DMS153 (cell line): ENCODE results near the gene MCRIP1.
"Not testable (repeated sequence)": the region's sequence is repeated elsewhere in the genome, so short reads cannot be mapped to it uniquely, and the experiment has no call there.

Experiments
- DNase-seq: peaks from one replicate; lab custom pipeline; 2025; lab: John Stamatoyannopoulos, UW

MCRIP1 gene

DNA sequence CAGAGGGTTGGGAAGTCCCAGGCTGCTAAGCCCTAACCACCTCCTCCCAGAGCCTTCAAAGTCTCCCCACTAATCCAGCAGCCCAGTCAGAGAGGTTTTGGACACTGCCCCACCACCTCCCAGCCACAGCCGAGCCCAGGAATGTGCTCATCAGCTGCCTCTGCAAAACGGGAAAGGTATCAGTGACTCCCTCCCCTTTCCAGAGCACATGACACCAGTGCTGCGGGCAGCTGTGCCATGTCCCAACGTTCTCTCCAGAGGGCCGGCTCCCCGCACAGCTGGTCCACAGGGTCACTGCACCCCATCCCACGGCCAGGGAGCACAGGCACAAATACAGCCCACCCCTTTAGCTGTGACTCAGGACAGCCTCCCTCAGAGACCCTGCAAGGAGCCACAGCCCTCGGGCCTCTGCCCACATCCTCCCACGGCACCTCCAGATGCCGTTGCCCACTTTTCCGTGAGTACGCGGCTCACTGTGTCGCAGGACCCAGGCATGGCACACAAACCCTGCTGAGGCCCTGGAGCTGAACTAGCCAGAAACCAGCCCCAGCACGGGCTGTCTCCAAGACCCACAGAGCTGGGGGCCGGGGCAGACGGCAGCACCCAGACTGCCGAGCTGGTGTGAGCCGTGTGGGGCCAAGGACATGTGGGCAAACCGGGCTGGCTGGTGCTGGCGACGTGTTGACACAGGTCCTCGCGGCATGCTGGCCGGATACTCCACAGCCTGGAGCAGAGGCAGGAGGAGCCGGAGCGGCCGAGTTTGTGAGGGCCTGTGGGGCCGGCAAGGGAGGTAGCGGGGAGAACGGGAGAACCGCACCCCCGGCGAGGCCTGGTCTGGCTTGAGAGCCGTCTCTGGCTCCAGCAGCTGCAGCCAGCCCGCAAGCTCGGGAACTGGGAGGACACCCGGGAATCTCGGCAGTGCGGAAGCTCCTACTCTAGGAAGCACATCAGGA lies 8.0 kb upstream of the MCRIP1 start:
- no peak for DNase-seq

DNA sequence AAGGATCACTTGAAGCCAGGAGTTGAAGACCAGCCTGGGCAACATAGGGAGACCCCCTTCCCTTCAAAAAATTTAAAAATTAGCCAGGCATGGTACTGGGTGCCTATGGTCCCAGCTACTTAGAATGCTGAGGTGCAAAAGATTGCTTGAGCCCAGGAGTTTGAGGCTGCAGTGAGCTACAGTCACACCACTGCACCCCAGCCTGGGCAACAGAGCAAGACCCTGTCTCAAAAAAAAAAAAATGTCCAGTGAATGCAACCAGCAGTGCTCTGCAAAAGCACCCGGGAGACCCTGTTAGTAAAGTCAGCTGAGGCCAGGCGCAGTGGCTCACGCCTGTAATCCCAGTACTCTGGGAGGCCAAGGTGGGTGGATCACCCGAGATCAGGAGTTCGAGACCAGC lies 7.0 kb upstream of the MCRIP1 start:
- not testable (repeated sequence) for DNase-seq

GRCh38 chr17:81839301-81839700 lies 6.2 kb upstream of the MCRIP1 start:
- no peak for DNase-seq

DNA sequence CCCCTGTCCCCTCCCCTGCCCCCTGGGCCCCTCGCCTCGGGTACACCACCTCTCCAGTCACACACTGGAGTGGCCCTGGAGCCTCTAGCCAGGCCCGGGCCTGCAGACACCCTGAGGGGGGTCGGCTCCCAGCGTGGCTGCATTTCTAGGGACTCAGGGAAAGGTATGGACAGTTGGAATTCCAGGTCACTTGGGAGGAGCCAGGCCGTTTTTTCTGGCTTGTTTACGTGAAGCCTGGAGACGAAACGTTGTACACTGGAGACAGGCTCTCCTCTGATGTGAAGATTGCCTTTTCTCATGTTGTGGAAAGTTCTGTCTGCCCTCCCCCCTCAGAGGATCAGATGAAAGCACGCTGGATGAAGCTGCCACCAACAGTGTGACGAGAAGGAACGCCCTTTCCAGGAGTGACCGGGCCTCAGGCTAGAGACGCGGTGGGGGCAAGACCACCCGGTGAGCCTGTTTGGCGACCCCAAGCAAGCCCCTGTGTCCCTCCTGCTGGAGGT lies 5.7 kb upstream of the MCRIP1 start:
- no peak for DNase-seq

- no peak for DNase-seq
Measured at GRCh38 chr17:81837641-81838040, 4.5 kb upstream of the MCRIP1 start.

DNA sequence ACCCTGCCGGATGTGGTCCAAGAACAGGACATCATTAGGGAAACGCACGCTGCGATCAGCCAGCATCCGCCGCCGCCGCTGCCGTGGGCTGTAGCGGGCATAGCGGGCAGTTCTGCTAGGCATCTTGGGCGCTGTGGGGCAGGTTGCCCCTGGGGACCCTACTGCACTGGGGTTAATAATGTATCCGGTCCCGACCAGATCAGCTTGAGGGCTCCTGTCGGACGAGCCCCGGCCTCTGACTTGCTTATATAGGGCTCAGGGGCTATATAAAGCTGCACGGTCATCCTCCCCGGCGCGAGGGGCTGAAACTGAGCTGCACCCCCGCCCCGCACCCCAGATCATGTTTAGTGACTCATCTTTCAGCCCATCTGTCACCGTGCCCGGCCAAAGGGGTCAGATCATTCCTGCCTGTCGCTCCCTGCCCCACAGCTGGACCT lies 1.8 kb upstream of the MCRIP1 start, which contains the start of gene PPP1R27:
Gene PPP1R27 (minus strand): TSS at position 220 of the 437 bp plus-strand sequence. CDS start 97 bp downstream, at position 123.
- no peak for DNase-seq

- no peak for DNase-seq
Measured at GRCh38 chr17:81833921-81834830, 1.1 kb upstream of the MCRIP1 start.

- no peak for DNase-seq
Measured at GRCh38 chr17:81832608-81833159, 407 bp downstream of the MCRIP1 start.

DNA sequence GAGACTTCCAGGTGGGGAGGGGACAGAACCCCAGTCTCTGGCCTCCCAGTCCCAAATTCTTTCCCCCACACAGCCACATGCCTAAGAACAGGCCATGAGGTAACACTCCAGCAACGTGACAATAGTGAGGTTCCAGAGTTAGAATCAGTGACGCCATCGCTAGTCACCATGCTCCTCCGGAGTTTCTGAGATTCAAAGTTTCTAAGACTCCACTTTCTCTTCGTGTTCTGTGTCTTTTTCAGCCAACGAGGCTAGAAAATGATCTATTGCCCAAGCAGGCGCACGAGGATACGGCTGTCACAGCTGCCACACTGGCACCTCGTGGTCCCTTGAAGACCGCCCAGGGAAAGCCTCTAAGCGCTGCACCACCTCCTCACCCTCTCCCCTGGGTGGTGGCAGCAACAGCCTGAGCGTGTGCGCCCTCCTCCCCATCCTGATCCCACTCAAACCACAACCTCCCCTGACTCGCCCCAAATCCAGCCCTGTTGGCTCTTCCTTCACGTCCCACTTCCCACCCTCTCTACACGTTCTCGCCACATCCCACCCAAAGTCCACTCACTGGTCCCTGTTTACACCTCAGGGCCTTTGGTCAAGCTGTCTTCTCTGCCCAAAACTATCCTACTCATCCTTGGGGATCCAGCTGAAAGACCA lies 1.0 kb downstream of the MCRIP1 start:
- no peak for DNase-seq

- no peak for DNase-seq
Measured at GRCh38 chr17:81831563-81831956, 1.5 kb downstream of the MCRIP1 start.

GRCh38 chr17:81829858-81830257 lies 3.2 kb downstream of the MCRIP1 start:
- DNase-seq: no peak

- no peak for DNase-seq
Measured at GRCh38 chr17:81828656-81829055, 4.4 kb downstream of the MCRIP1 start.

DNA sequence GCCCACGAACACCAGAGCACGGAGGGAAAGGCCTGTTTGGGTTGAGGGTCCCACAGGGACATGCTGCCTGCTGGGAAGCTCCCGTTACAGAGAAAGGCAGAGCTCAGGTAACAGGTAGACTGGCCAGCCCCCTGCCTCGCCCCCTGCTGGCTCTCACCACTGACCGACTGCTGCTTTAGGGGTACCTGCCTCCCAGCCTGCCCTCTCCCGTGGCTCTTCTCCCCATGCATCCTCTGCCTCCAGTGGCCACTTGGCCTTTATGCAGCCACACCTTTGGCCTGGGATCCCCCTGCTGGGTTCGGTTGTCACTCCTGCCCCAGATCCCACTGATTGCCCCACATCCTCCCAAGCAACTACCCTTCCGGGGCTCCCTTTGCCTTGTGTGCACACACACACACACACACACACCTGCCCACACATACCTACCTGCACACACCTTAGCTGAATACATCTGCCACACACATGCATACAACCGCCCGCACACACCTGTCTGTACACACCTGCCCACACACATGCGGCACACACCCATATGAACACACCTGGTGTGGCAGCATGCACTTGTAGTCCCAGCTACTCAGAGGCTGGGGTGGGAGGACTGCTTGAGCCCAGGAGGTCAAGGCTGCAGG lies 7.1 kb downstream of the MCRIP1 start:
- no peak for DNase-seq

- no peak for DNase-seq
Measured at GRCh38 chr17:81824595-81824994, 8.5 kb downstream of the MCRIP1 start.

DNA sequence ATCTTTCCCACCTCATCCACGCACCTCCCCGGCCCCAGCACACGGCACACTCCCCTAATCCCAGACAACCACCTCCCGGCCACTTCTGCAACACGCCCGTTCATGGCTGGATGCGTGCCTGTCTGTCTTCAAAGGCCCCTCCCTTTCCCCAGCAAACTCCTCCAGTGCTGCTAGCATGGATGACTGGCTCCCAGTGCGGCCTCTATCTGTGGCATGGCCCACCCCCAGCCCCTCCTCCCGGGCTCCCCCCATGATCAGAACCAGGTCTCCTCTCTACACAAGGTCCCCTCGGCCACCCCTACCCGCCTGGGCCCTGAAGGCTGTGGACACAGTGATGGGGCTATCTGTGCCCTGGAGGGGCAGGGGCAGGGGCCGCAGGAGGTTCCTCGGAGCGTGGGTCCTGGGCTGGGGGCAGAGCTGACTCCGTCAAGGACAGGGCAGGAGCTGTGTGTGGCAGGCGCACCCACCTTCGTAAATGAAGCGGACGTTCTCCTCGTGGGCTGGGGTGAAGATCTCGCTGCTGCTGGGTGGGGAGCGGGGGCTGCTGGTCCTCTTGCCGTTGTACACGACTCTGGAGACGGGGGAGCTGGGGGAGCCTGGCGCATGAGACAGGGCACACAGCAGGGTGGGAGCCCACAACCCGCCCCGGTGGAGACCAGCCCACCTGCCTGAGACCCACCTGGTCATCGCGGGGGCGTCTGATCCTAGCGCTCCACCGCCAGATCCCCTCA lies 9.1 kb downstream of the MCRIP1 start:
- DNase-seq: no peak

GRCh38 chr17:81822996-81823819 lies 9.9 kb downstream of the MCRIP1 start:
- no peak for DNase-seq

- DNase-seq: no peak
Measured at GRCh38 chr17:81822312-81822637, 10.8 kb downstream of the MCRIP1 start.

GRCh38 chr17:81821603-81822311 lies 11.3 kb downstream of the MCRIP1 start:
- DNase-seq: peak; percentile 82

- DNase-seq: no peak
Measured at GRCh38 chr17:81821147-81821546, 11.9 kb downstream of the MCRIP1 start.
